ENCODE measurements around the gene AGAP9. TPM values are rescaled to one million over a fixed set of nuclear protein-coding genes. Genes with fewer than 3 reads are reported as not detected.
"Not testable (repeated sequence)": the region's sequence is repeated elsewhere in the genome, so short reads cannot be mapped to it uniquely, and the experiment has no call there.

The AGAP9 gene
- total and polyA plus RNA-seq, 9 of the 15 experiments (the other 6 are each of a cell fraction or from before 2014, with no cell fraction given): 0.37 to 11.7 (median 5.8) TPM

- ATAC-seq; H3K9ac ChIP-seq (ENCODE audit: insufficient read depth in 1 of 2, low read depth in 2 of 2, low read length in 2 of 2); CTCF ChIA-PET (ENCODE audit: low intra/inter-chr PET ratio); H3K36me3 ChIP-seq (ENCODE audit: control insufficient read depth, insufficient read depth, low read length); H3K4me3 ChIP-seq; BruUV-seq (replicated peaks); FAIRE-seq; H3K27ac ChIP-seq (ENCODE audit: extremely low read depth, low read depth, low read length); H3K4me2 ChIP-seq (ENCODE audit: insufficient read depth, low read length); intact Hi-C loops (cut with micrococcal nuclease); H2AFZ ChIP-seq (ENCODE audit: low read depth, low read length); H3K27me3 ChIP-seq (ENCODE audit: control insufficient read depth in 2 of 2, insufficient read depth in 2 of 2, low read length in 2 of 2); H3K4me1 ChIP-seq (replicated peaks in 1 of 2; ENCODE audit: control insufficient read depth in 2 of 2, insufficient read depth in 2 of 2, low read length in 2 of 2); H3K9me3 ChIP-seq (replicated peaks; ENCODE audit: control insufficient read depth, insufficient read depth, low read depth, low read length); POLR2A ChIA-PET; H3K9me1 ChIP-seq (ENCODE audit: control insufficient read depth, insufficient read depth, low read length); H3K79me2 ChIP-seq (ENCODE audit: control insufficient read depth, insufficient read depth, low read length); in situ Hi-C loops (cut with MboI); H4K20me1 ChIP-seq (replicated peaks; ENCODE audit: control insufficient read depth, insufficient read depth, low read length); DNase-seq (ENCODE audit: extremely low read depth in 1 of 4, low spot score in 3 of 4): not testable (repeated sequence)
- no CpG with 5 or more reads among the region's 7 CpGs for WGBS (ENCODE audit: insufficient coverage, low coverage, missing lambda C conversion rate)
These were observed 49.9 kb downstream of the AGAP9 start for GRCh38 chr10:47473516-47473915.

DNA sequence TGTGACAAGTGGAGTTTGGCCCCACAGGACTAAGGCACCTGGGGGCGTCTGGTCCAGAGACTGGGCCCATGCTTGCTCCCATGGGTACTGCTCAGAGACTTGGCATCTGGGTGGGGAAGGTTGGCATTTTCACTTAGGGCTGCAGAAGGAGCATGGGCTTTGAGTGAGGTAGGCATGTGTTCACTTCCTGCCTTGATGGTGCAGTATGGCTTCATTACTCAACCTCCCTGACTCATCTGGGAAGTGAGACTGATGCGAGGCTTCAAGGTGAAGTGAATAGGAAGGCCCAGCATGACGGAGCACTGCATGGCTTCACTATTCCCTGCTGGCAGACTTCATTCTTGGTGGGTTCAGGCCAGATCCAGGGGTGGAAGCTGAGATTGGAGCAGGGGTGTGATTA lies 50.8 kb downstream of the AGAP9 start:
- H3K27ac ChIP-seq (ENCODE audit: extremely low read depth, low read depth, low read length); H3K79me2 ChIP-seq (ENCODE audit: control insufficient read depth, insufficient read depth, low read length); CTCF ChIA-PET (ENCODE audit: low intra/inter-chr PET ratio); H3K27me3 ChIP-seq (ENCODE audit: control insufficient read depth in 2 of 2, insufficient read depth in 2 of 2, low read length in 2 of 2); FAIRE-seq; H4K20me1 ChIP-seq (replicated peaks; ENCODE audit: control insufficient read depth, insufficient read depth, low read length); H3K9ac ChIP-seq (ENCODE audit: insufficient read depth in 1 of 2, low read depth in 2 of 2, low read length in 2 of 2); H3K9me3 ChIP-seq (replicated peaks; ENCODE audit: control insufficient read depth, insufficient read depth, low read depth, low read length); H3K4me3 ChIP-seq; DNase-seq (ENCODE audit: extremely low read depth in 1 of 4, low spot score in 3 of 4); H3K4me2 ChIP-seq (ENCODE audit: insufficient read depth, low read length); ATAC-seq; intact Hi-C loops (cut with micrococcal nuclease); in situ Hi-C loops (cut with MboI); H2AFZ ChIP-seq (ENCODE audit: low read depth, low read length); H3K4me1 ChIP-seq (replicated peaks in 1 of 2; ENCODE audit: control insufficient read depth in 2 of 2, insufficient read depth in 2 of 2, low read length in 2 of 2); H3K36me3 ChIP-seq (ENCODE audit: control insufficient read depth, insufficient read depth, low read length); BruUV-seq (replicated peaks); H3K9me1 ChIP-seq (ENCODE audit: control insufficient read depth, insufficient read depth, low read length); POLR2A ChIA-PET: not testable (repeated sequence)
- no CpG with 5 or more reads among the region's 3 CpGs for WGBS (ENCODE audit: insufficient coverage, low coverage, missing lambda C conversion rate)

DNA sequence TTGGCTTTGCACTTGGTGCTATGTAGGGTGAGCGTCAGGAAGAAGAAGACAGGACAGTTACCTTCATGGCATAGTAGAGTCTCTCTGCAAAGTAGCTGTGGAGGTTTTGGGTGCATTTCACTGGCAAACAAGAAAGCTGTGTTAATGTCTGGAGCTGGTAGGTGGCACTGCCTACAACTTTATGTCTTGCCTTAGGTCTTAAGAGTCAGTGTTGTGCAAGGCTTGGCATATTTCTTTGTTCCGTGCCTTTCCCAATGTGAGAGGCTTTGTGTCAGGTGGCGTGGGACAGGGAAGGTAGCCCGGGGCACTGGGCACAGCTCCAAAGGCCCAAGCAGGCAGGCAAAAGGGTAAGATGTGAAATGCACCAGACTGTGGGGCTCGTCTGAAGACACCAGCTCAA lies 51.4 kb downstream of the AGAP9 start:
- H3K9me3 ChIP-seq (replicated peaks; ENCODE audit: control insufficient read depth, insufficient read depth, low read depth, low read length); ATAC-seq; H3K36me3 ChIP-seq (ENCODE audit: control insufficient read depth, insufficient read depth, low read length): not testable (repeated sequence)

GRCh38 chr10:47468731-47469528 lies 54.5 kb downstream of the AGAP9 start:
- whole genome bisulfite sequencing (ENCODE audit: insufficient coverage, low coverage, missing lambda C conversion rate): 18% methylated on average over 13 of the region's 20 CpGs
- POLR2A ChIA-PET; H3K9me1 ChIP-seq (ENCODE audit: control insufficient read depth, insufficient read depth, low read length); H3K4me1 ChIP-seq (replicated peaks in 1 of 2; ENCODE audit: control insufficient read depth in 2 of 2, insufficient read depth in 2 of 2, low read length in 2 of 2); H3K79me2 ChIP-seq (ENCODE audit: control insufficient read depth, insufficient read depth, low read length); H3K27me3 ChIP-seq (ENCODE audit: control insufficient read depth in 2 of 2, insufficient read depth in 2 of 2, low read length in 2 of 2); H3K9me3 ChIP-seq (replicated peaks; ENCODE audit: control insufficient read depth, insufficient read depth, low read depth, low read length); H3K27ac ChIP-seq (ENCODE audit: extremely low read depth, low read depth, low read length); FAIRE-seq; H3K36me3 ChIP-seq (ENCODE audit: control insufficient read depth, insufficient read depth, low read length); H3K4me2 ChIP-seq (ENCODE audit: insufficient read depth, low read length); H4K20me1 ChIP-seq (replicated peaks; ENCODE audit: control insufficient read depth, insufficient read depth, low read length); H2AFZ ChIP-seq (ENCODE audit: low read depth, low read length); CTCF ChIA-PET (ENCODE audit: low intra/inter-chr PET ratio); DNase-seq (ENCODE audit: extremely low read depth in 1 of 4, low spot score in 3 of 4); BruUV-seq (replicated peaks); ATAC-seq; H3K4me3 ChIP-seq; intact Hi-C loops (cut with micrococcal nuclease); H3K9ac ChIP-seq (ENCODE audit: insufficient read depth in 1 of 2, low read depth in 2 of 2, low read length in 2 of 2): not testable (repeated sequence)
- in situ Hi-C loops (cut with MboI): loop anchor here (5.0 kb wide), 1 partner anchor 1077 kb away; no protein-coding TSS in a partner anchor

More for the DNA sequence above, 51.4 kb downstream of the AGAP9 start:
- H3K27me3 ChIP-seq (ENCODE audit: control insufficient read depth in 2 of 2, insufficient read depth in 2 of 2, low read length in 2 of 2); FAIRE-seq; CTCF ChIA-PET (ENCODE audit: low intra/inter-chr PET ratio); H2AFZ ChIP-seq (ENCODE audit: low read depth, low read length); H4K20me1 ChIP-seq (replicated peaks; ENCODE audit: control insufficient read depth, insufficient read depth, low read length); H3K4me1 ChIP-seq (replicated peaks in 1 of 2; ENCODE audit: control insufficient read depth in 2 of 2, insufficient read depth in 2 of 2, low read length in 2 of 2); POLR2A ChIA-PET; H3K4me3 ChIP-seq; H3K27ac ChIP-seq (ENCODE audit: extremely low read depth, low read depth, low read length); H3K4me2 ChIP-seq (ENCODE audit: insufficient read depth, low read length); intact Hi-C loops (cut with micrococcal nuclease); DNase-seq (ENCODE audit: extremely low read depth in 1 of 4, low spot score in 3 of 4); in situ Hi-C loops (cut with MboI); H3K79me2 ChIP-seq (ENCODE audit: control insufficient read depth, insufficient read depth, low read length); H3K9me1 ChIP-seq (ENCODE audit: control insufficient read depth, insufficient read depth, low read length); BruUV-seq (replicated peaks); H3K9ac ChIP-seq (ENCODE audit: insufficient read depth in 1 of 2, low read depth in 2 of 2, low read length in 2 of 2): not testable (repeated sequence)
- no CpG with 5 or more reads among the region's 5 CpGs for WGBS (ENCODE audit: insufficient coverage, low coverage, missing lambda C conversion rate)

All from K562 (cell line).